GM19043 (cell line): ENCODE data around the gene RGS7.
"Not testable (repeated sequence)": the region's sequence is repeated elsewhere in the genome, so short reads cannot be mapped to it uniquely, and the experiment has no call there.

Experiments used
- ATAC-seq: cut with Tn5 transposase; IDR thresholded peaks from one replicate; pipeline ENCODE4 v1.9.1; 2021; ENCODE audit warnings: low read depth; ENCODE audit not compliant: unreplicated experiment

The RGS7 gene

GRCh38 chr1:241217516-241217915 lies 139.5 kb downstream of the RGS7 start:
- no peak for ATAC-seq

GRCh38 chr1:241215683-241216082 lies 141.3 kb downstream of the RGS7 start:
- ATAC-seq = no peak

- ATAC-seq = no peak
Observed at GRCh38 chr1:241215203-241215602, 141.8 kb downstream of the RGS7 start.

GRCh38 chr1:241213139-241213538 lies 143.9 kb downstream of the RGS7 start:
- no peak for ATAC-seq

GRCh38 chr1:241212628-241213027 lies 144.4 kb downstream of the RGS7 start:
- no peak for ATAC-seq

GRCh38 chr1:241208910-241209379 lies 148.1 kb downstream of the RGS7 start:
- ATAC-seq = no peak

GRCh38 chr1:241203817-241204216 lies 153.2 kb downstream of the RGS7 start:
- no peak for ATAC-seq

GRCh38 chr1:241202401-241202800 lies 154.6 kb downstream of the RGS7 start:
- ATAC-seq = no peak

- no peak for ATAC-seq
Observed at GRCh38 chr1:241186716-241187115, 170.3 kb downstream of the RGS7 start.

GRCh38 chr1:241181971-241182370 lies 175.0 kb downstream of the RGS7 start:
- ATAC-seq = no peak

GRCh38 chr1:241181471-241181870 lies 175.5 kb downstream of the RGS7 start:
- no peak for ATAC-seq

GRCh38 chr1:241180569-241180968 lies 176.4 kb downstream of the RGS7 start:
- no peak for ATAC-seq

- ATAC-seq = no peak
Observed at GRCh38 chr1:241177660-241178059, 179.3 kb downstream of the RGS7 start.

GRCh38 chr1:241172486-241172885 lies 184.5 kb downstream of the RGS7 start:
- ATAC-seq = no peak

- no peak for ATAC-seq
Observed at GRCh38 chr1:241171991-241172390, 185.0 kb downstream of the RGS7 start.

- no peak for ATAC-seq
Observed at GRCh38 chr1:241167121-241167630, 189.8 kb downstream of the RGS7 start.

GRCh38 chr1:241166625-241167024 lies 190.4 kb downstream of the RGS7 start:
- ATAC-seq = no peak

GRCh38 chr1:241165256-241165655 lies 191.7 kb downstream of the RGS7 start:
- not testable (repeated sequence) for ATAC-seq

GRCh38 chr1:241163363-241163762 lies 193.6 kb downstream of the RGS7 start:
- no peak for ATAC-seq

GRCh38 chr1:241161188-241161689 lies 195.8 kb downstream of the RGS7 start:
- ATAC-seq = no peak

GRCh38 chr1:241157435-241157834 lies 199.6 kb downstream of the RGS7 start:
- ATAC-seq = no peak

- no peak for ATAC-seq
Observed at GRCh38 chr1:241156231-241156965, 200.6 kb downstream of the RGS7 start.
